HG02852 (cell line): Measurements from ENCODE around the gene IL19.
"Not testable (repeated sequence)": the region's sequence is repeated elsewhere in the genome, so short reads cannot be mapped to it uniquely, and the experiment has no call there.

Experiments used
- ATAC-seq: cut with Tn5 transposase; IDR thresholded peaks from one replicate; pipeline ENCODE4 v1.9.1; 2021; ENCODE audit warnings: mild to moderate bottlenecking, moderate library complexity; ENCODE audit not compliant: unreplicated experiment

IL19 gene

GRCh38 chr1:206772243-206772937, 1.8 kb downstream of the IL19 start, which contains the start of gene IL10:
TSS of gene IL10 (minus strand) at chr1:206772494. CDS start at chr1:206772435, 59 bp downstream.
- ATAC-seq = no peak

DNA sequence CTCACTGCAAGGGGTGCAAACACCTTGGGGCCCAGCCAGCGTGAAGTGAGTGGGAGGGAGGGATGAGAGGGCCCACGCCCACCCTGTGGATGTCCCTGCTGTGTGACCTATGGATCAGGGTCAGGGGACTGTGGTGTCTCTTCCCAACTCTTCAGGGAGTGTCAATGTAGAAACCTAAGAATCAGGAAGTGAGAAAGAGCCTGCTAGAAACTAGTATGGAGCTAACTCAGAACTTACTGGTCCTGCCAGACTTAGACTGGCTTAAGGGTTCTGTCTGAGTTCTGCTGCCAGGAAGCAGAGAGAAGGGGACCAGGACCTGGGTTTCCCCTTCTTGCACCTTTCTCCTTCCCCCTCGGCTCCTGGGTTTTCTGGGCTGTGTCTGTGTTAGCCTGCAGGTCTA, 3.5 kb downstream of the IL19 start:
- peak; percentile 30 for ATAC-seq

GRCh38 chr1:206776229-206776628, 5.7 kb downstream of the IL19 start:
- no peak for ATAC-seq

DNA sequence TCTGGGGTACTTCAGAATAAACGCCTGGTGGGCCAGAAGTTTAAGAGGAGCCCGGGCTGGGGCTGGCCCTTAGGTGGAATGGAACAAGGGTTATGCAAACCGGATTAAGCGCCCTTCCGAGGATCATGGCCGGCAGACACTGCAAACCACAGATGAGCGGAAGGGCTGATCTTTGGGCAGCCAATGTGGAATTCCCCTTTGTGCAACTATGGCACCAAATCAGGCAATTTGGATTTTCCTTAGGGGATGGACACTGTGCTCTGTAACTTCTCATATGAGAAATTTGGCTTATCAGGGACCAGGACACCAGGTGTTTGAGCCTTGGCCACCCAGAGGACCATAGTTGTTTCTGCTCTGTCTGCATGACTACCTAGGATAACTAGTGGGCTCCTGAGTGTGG, 7.5 kb downstream of the IL19 start:
- ATAC-seq = no peak

DNA sequence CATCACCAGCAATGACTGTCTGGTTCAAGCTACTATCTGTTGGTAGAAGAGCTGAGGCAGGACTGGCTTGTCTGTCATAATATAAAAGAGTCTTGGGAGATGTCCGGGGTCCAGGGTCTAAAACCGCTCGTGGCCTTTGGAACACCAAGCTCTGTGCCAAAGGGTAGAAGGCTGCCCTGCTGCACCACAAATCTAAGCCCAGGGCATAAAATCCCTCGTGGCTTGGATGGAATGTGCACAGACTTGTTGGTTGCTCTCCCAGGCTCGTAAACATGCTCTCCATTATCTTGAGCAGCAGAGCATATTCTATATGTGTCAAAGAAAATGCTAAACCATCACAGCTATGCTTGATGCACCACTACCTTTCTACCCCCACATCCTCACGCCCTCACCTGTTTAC, 8.3 kb downstream of the IL19 start:
- not testable (repeated sequence) for ATAC-seq

DNA sequence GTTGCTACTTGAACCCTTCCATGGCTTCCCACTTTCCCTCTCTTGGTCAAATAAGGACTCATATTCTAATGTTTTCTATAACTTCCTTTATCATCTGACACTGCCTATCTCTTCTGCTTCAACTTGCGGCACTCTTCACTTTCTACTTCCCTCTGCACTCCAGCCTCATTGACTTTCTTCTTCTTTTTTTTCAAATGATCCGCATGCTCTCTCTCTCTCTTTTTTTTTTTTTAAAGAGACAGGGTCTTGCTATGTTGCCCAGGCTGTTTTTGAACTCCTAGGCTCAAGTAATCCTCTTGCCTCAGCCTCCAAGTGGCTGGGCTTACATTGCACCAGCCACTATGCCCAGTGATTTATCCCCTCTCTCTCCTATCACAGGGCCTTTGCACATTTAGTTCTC, 9.1 kb downstream of the IL19 start:
- no peak for ATAC-seq

DNA sequence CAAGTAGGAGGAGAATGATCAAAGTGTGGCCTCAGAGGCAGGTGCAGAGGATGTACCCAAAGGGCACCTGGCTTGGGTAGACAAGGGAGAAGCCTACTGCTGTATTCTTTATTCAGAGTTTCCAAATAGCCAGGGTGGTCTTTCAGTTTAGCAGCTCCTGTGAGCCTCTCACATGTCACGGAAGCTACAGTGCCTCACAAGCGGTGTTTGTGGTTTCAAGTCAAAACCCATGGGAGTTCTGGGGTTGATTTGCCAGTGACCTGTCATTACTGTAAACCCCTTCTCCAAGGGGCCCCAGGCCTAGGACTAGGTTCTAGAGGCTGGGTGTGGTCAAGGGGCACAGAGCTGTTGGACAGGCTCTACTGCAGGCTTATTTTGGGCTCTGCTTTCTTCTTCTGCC, 11.9 kb downstream of the IL19 start:
- peak; percentile 37 for ATAC-seq

- no peak for ATAC-seq
These were observed 12.9 kb downstream of the IL19 start for GRCh38 chr1:206783506-206783905.

GRCh38 chr1:206784471-206784903, 13.9 kb downstream of the IL19 start:
- peak; percentile 79 for ATAC-seq

DNA sequence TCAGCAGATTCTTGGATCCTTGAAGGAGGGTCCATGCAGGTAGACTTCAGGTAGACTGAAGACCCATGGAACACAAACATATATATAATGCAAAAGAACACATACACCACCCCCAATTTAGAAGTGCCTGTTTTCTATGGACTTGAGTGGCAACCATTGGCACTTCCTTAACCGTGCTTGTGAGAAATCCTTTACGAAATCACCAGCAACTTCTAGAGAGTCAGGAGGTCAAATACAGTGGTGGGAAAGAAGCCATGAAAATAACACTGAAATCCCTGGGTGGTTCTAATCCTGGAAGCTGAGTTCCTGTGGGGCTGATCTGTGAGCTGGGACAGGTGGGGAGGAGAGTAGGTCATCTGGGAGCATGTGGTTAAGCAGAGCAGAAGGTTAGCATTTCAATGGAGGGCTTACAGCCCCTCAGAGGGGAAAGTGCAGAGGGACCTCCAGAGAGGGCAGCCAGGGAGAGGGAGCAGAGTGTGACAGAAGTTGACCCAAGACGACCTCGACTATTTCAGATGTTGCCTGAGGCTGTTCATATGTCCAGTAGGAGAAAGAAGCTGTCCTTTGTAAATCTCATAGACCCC, 14.7 kb downstream of the IL19 start:
- no peak for ATAC-seq

- no peak for ATAC-seq
These were observed 15.8 kb downstream of the IL19 start for GRCh38 chr1:206786212-206786886.

DNA sequence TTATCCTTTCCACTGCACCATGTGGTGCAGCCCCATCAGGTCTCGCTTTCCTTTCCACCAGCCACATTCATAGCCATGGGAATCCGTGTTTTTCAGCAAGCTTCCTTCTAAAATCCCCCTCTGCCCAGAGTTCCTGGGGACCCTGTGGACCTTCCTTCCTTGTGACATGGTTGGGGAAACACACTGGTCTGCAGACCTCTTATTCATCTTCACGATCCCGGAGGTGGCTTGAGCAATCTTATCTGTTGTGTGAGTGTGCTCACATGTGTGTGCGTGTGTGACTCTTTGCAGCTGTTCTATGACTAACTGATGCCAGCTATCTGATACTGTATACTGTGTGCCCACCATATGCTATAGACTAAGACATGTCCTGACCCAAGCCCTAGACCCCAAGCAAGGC, 17.3 kb downstream of the IL19 start:
- no peak for ATAC-seq

GRCh38 chr1:206788487-206789050, 18.0 kb downstream of the IL19 start:
- ATAC-seq = no peak

DNA sequence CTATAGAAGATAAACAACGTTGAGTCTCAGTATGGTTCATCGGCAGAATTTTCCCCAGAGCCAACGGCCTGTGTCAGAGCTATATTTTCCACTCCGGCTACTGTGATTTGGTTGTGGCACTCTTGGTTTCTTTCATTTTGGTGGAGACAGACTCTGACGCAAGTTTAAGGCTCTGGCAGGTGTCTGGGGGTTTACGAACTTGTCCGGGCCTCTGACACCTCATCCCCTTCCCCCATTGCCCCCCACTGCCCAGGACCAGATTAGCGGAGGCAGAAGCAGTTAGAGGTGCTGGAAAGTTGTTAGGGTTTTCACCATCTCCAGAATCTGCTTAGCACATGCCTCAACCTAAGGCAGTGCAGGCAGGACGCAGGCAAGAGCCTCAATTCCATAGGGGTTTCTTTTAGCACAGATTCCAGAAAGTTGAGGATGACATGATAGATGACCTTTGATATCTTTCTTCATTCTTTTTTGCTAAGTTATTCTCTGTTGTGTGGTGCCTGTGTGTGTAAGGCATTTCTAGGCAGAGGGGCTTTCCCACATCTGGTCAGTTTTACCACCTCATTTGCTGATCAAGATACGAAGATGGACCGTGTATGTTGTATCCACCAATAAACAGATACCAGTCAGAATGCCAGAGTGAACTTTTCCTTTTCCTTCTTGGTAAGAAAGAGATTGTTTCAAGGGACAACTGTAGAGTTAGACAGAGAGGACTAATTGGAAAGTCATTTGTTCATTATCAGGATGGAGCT, 20.1 kb downstream of the IL19 start:
- no peak for ATAC-seq

GRCh38 chr1:206792939-206793607, 22.5 kb downstream of the IL19 start:
- ATAC-seq = peak; percentile 59

DNA sequence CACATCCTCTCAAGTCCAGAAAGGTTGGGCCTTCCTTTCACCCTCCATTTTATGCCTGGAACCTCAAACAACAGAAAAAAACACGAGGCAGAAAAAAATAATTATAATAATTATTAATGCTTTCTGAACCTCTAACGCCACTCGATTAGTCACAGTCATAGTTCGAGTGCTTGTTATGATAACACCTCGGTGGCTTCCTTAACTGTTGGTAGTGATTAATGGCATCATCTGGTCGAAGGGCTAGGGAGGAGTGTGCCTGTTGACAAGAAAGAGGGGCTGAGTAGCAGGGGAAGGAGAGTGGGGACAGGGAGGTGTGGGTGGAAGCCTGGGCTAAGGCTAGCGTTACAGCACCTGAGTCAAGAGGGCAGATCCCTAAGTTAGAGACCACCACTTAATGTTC, 23.0 kb downstream of the IL19 start:
- ATAC-seq = no peak

DNA sequence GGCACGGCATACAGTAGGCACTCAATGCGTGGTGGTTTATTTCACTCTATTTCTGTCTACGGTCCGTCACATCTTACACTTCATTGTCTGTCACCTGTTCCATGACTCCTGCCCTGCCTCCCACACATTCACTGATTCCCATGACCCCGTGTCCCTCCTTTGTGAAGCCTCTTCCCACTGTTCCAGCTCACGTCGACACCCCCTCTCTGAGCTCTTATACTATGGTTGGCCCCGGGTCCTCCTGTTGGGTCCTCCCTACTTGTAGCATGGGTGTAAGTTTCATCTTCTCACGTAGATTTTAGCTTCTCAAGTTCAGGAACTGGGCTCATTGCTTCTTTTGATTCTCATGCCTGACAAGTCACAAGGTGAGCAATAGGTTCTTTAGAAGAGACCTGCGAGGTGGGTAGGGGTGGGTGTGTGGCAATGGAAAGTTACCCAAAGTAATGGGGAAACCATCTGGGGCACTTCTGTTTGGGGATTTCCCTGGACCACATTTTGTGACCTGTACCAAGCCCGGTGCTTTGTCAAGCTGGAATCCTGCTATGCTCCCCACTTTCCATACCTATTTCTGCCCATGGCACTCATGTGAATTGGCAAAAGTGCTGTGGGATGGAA, 23.8 kb downstream of the IL19 start:
- ATAC-seq = no peak

DNA sequence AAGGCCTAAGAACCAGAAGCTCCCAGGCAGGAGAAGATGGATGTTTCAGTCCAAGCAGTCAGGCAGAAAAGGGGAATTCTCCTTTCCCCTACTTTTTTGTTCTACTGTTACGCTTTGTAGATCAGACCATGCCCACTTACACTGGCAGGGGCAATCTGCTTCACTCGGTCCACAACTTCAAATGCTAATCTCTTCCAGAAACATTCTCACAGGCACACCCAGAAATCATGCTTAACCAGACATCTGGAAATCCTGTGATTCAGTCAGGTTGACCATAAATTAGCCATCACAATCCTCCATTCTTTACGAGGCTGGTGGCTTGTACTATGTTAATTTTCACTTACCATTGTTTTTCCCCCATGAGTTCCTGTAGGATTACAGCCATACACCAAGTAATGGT, 25.5 kb downstream of the IL19 start:
- ATAC-seq = no peak

GRCh38 chr1:206796981-206797402, 26.4 kb downstream of the IL19 start:
- no peak for ATAC-seq
